Neural progenitor cell (in vitro differentiated cells): ENCODE measurements around the gene KSR1. TPM values are rescaled to one million over a fixed set of nuclear protein-coding genes. Genes with fewer than 3 reads are reported as not detected.
"Not testable (repeated sequence)": the region's sequence is repeated elsewhere in the genome, so short reads cannot be mapped to it uniquely, and the experiment has no call there.

Experiments
- DNase-seq: peaks from one replicate; pipeline ENCODE4 v3.0.0-alpha.2; 2016; ENCODE audit warnings: low spot score
- H2AFZ ChIP-seq: fragments of 200-600 bp; sonication (generic); replicated peaks from 2 replicates; pipeline ENCODE4 v1.6.1; 2016; ENCODE audit warnings: antibody characterized with exemption
- H3F3A ChIP-seq: fragments of 200-600 bp; sonication (generic); 2 replicates; pipeline ENCODE4 v1.6.1; 2016; ENCODE audit warnings: antibody characterized with exemption, low read depth
- H3K27ac ChIP-seq: fragments of 200-600 bp; sonication (generic); 2 replicates; pipeline ENCODE4 v1.5.1; 2016; ENCODE audit warnings: mild to moderate bottlenecking
- H3K27me3 ChIP-seq: fragments of 200-600 bp; sonication (generic); 2 replicates; pipeline ENCODE4 v1.6.1; 2016; ENCODE audit warnings: mild to moderate bottlenecking, moderate library complexity
- H3K36me3 ChIP-seq: fragments of 200-600 bp; sonication (generic); 2 replicates; pipeline ENCODE4 v1.5.1; 2016
- H3K4me1 ChIP-seq: fragments of 200-600 bp; sonication (generic); 2 replicates; pipeline ENCODE4 v1.6.1; 2016; ENCODE audit warnings: mixed run types
- H3K4me2 ChIP-seq: fragments of 200-600 bp; sonication (generic); 2 replicates; pipeline ENCODE4 v1.6.1; 2016
- H3K4me3 ChIP-seq: fragments of 200-600 bp; sonication (generic); 2 replicates; pipeline ENCODE4 v1.5.1; 2016
- H3K79me2 ChIP-seq: fragments of 200-600 bp; sonication (generic); 2 replicates; pipeline ENCODE4 v1.6.1; 2016; ENCODE audit warnings: low read depth
- H3K9ac ChIP-seq: fragments of 200-600 bp; sonication (generic); 2 replicates; pipeline ENCODE4 v1.6.1; 2016
- H3K9me3 ChIP-seq: fragments of 200-600 bp; sonication (generic); 2 replicates; pipeline ENCODE4 v1.5.1; 2016; ENCODE audit warnings: low read depth
- H4K20me1 ChIP-seq: fragments of 200-600 bp; sonication (generic); 2 replicates; pipeline ENCODE4 v1.6.1; 2016; ENCODE audit warnings: low read depth
- H3K27ac Mint-ChIP-seq: 3 replicates; pipeline ENCODE4 v1.8.0; 2021; ENCODE audit warnings: mixed read lengths
- H3K27me3 Mint-ChIP-seq: 2 replicates; pipeline ENCODE4 v1.8.0; 2022; ENCODE audit warnings: low read depth, mild to moderate bottlenecking, inconsistent platforms, moderate library complexity, mixed read lengths; ENCODE audit not compliant: insufficient read depth
- H3K36me3 Mint-ChIP-seq: 3 replicates; pipeline ENCODE4 v1.8.0; 2021; ENCODE audit warnings: mixed read lengths
- H3K4me1 Mint-ChIP-seq: 3 replicates; pipeline ENCODE4 v1.8.0; 2021; ENCODE audit warnings: mixed read lengths
- H3K4me3 Mint-ChIP-seq: 3 replicates; pipeline ENCODE4 v1.8.0; 2021; ENCODE audit warnings: mild to moderate bottlenecking, moderate library complexity, mixed read lengths
- H3K9me3 Mint-ChIP-seq: 3 replicates; pipeline ENCODE4 v1.8.0; 2020; ENCODE audit warnings: mixed read lengths
- EZH2 ChIP-seq: fragments of 200-600 bp; sonication (generic); IDR thresholded peaks from 2 replicates; pipeline ENCODE4 v1.6.1; 2017; ENCODE audit warnings: antibody characterized with exemption, mild to moderate bottlenecking, moderate library complexity
- EZH2phosphoT487 ChIP-seq: fragments of 200-600 bp; sonication (generic); IDR thresholded peaks from 2 replicates; pipeline ENCODE4 v1.6.1; 2017; ENCODE audit warnings: antibody characterized with exemption
- total RNA-seq: library from RNA; depleted of rRNA; stranded (reverse); fragments of >200 nt; gene quantifications from 2 replicates; pipeline ENCODE4 v1.2.3, GENCODE V29; 2015; ENCODE audit warnings: low replicate concordance
- TF ChIP-seq, protein P1 (sequence below): fragments of 200-600 bp; sonication (generic); IDR thresholded peaks from 2 replicates; pipeline ENCODE4 v1.5.1; 2017; ENCODE audit warnings: antibody characterized with exemption, mild to moderate bottlenecking

Gene KSR1
- total RNA-seq, 1 donor from 2014 or later = 16.4 TPM

DNA sequence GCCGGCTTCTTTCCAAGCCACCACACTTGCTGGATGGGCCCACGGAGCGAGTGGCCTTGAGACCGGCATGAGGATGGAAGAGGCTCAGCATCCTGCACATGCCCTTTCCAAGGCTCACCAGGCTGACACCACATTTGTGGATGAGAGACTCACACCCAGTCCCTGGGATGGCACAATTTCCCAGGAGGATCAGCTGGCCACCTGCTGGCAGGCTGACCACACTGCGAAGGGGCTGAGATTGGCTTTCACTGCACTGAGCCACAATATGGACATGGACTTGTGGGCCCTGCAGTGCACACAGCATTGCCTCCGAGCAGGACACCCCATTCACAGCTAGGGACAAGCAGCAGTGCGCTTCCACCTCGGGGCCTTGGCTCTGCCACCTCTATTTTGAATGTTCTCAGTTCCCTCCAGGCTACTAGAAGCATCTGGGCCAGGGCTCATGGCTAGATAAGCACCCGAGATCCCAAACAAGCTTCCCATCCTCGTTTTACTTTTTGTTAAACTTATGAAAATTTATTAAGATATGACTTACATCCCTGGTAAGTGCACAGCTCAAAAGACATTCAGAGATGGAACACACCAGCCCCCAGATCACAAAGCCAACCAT lies 25.3 kb upstream of the KSR1 start:
- H4K20me1 ChIP-seq = no peaks in the 10 kb centered on the region
- H3K4me1 Mint-ChIP-seq = no peaks in the 10 kb centered on the region
- TF ChIP-seq EZH2 (no peak), EZH2phosphoT487 (no peak)
- TF ChIP-seq, protein P1, sequence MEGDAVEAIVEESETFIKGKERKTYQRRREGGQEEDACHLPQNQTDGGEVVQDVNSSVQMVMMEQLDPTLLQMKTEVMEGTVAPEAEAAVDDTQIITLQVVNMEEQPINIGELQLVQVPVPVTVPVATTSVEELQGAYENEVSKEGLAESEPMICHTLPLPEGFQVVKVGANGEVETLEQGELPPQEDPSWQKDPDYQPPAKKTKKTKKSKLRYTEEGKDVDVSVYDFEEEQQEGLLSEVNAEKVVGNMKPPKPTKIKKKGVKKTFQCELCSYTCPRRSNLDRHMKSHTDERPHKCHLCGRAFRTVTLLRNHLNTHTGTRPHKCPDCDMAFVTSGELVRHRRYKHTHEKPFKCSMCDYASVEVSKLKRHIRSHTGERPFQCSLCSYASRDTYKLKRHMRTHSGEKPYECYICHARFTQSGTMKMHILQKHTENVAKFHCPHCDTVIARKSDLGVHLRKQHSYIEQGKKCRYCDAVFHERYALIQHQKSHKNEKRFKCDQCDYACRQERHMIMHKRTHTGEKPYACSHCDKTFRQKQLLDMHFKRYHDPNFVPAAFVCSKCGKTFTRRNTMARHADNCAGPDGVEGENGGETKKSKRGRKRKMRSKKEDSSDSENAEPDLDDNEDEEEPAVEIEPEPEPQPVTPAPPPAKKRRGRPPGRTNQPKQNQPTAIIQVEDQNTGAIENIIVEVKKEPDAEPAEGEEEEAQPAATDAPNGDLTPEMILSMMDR = peak; percentile 50
- no peaks in the 10 kb centered on the region for H3K27me3 ChIP-seq
- no peak overlapping the region for H3K4me3 Mint-ChIP-seq
- H3K27ac ChIP-seq = no peak overlapping the region
- H3K27me3 Mint-ChIP-seq = peaks cover 3% of the 10 kb centered on the region
- H3K9me3 ChIP-seq = no peaks in the 10 kb centered on the region
- no peak overlapping the region for H2AFZ ChIP-seq
- peaks cover 3% of the 10 kb centered on the region for H3K9me3 Mint-ChIP-seq
- no peaks in the 10 kb centered on the region for H3K4me1 ChIP-seq
- H3K36me3 Mint-ChIP-seq = no peaks in the 10 kb centered on the region
- no peaks in the 10 kb centered on the region for H3F3A ChIP-seq
- H3K4me2 ChIP-seq = no peak overlapping the region
- no peaks in the 10 kb centered on the region for H3K79me2 ChIP-seq
- peak; percentile 20 for DNase-seq
- no peak overlapping the region for H3K27ac Mint-ChIP-seq
- H3K9ac ChIP-seq = no peak overlapping the region
- H3K36me3 ChIP-seq = no peaks in the 10 kb centered on the region
- no peak overlapping the region for H3K4me3 ChIP-seq

DNA sequence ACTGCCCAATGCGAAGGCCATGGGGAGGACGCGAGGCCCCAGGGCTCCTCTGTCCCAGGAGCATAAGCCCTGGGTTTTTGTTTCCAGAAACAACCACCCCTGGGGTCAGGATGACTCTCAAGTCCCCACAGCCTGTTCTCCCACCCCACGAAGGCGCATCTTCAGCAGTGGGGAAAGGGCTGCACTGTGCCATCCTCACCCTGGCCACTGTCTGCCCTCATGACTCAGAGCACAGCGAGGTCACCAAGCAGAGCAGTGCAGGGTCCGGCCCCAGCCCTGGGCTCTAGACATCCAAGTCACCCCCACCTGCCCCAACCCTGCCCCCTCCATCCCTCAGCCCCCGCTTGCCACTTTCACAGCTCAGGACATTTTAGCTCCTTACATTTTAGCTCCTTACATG lies 22.7 kb upstream of the KSR1 start:
- Histone ChIP-seq H3K4me3 (no peak overlapping the region), H3K27ac (no peak overlapping the region), H2AFZ (no peak overlapping the region), H3K4me2 (no peak overlapping the region), H3K9ac (no peak overlapping the region), H3K36me3 (no peaks in the 10 kb centered on the region), H3K9me3 (no peaks in the 10 kb centered on the region), H3K79me2 (no peaks in the 10 kb centered on the region), H3K27me3 (no peaks in the 10 kb centered on the region), H4K20me1 (no peaks in the 10 kb centered on the region), H3F3A (no peaks in the 10 kb centered on the region), H3K4me1 (no peaks in the 10 kb centered on the region)
- no peaks in the 10 kb centered on the region for H3K4me1 Mint-ChIP-seq
- no peak for DNase-seq
- peaks cover 5% of the 10 kb centered on the region for H3K27me3 Mint-ChIP-seq
- no peak overlapping the region for H3K27ac Mint-ChIP-seq
- H3K4me3 Mint-ChIP-seq = no peak overlapping the region
- H3K9me3 Mint-ChIP-seq = peaks cover 3% of the 10 kb centered on the region
- TF ChIP-seq EZH2phosphoT487 (no peak), EZH2 (no peak)
- H3K36me3 Mint-ChIP-seq = no peaks in the 10 kb centered on the region

DNA sequence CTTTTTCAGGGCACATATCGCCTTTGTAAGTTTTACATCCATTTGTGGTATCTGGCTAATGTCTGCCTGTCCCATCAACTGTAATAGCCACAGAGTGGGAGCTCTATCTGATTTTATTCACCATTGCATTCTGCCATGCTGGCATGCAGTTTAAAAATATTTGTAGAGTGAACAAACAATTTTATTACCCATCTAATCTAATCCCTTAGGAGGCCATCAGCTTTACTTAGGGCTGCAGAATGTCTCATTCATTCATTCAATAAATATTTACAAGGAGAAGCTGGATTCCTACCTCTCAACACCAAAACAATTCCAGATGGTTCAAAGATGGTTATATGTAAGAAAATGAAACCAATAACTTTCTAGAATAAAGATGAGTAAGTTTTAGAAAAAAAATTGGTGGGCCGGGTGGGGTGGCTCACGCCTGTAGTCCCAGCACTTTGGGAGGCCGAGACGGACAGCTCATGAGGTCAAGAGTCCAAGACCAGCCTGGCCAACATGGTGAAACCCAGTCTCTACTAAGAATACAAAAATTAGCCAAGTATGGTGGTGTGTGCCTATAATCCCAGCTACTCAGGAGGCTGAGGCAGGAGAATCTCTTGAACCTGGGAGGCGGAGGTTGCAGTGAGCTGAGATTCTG lies 20.7 kb upstream of the KSR1 start:
- H3K9me3 ChIP-seq, H3K9me3 Mint-ChIP-seq, H3K4me3 Mint-ChIP-seq, H3K4me1 ChIP-seq, H3K4me1 Mint-ChIP-seq, H3K4me3 ChIP-seq, H3K27me3 ChIP-seq, H4K20me1 ChIP-seq, H3K27me3 Mint-ChIP-seq, H3K27ac Mint-ChIP-seq, H3K36me3 ChIP-seq, H3K9ac ChIP-seq, H3K79me2 ChIP-seq, H3F3A ChIP-seq, H3K27ac ChIP-seq, H3K36me3 Mint-ChIP-seq, H3K4me2 ChIP-seq, DNase-seq, H2AFZ ChIP-seq: not testable (repeated sequence)

DNA sequence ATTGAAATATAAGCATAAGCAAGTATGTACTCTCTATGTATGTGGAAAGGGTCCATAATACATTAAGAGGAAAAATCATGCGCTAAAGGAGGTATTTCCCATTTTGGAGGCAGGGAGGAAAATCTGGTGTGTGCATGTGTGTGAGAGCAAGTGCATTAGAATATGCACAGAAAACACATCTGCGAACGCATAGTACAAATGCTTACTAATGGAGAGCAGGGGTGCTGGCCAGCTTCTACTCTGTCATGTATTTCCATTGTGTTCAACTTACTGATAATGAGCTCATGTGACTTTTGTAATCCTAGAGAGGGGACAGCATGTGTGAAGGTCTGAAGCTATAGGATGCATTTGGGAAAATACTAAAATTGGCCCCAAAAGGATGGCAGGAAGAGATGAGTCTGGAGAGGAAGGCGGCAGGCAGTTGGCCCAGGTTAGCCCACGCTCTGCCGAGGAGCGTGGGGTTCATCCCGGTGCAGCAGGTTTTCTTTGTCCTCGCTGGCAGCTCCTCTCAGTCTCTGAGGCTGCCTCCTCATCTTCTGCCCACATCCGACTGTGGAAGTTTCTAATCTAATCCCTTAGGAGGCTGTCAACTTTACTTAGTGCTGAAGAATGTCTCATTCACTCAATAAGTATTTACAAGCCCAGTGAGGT lies 17.8 kb upstream of the KSR1 start:
- no peaks in the 10 kb centered on the region for H3K4me1 ChIP-seq
- Mint-ChIP-seq H3K4me3 (no peak overlapping the region), H3K27ac (no peak overlapping the region), H3K36me3 (no peaks in the 10 kb centered on the region), H3K9me3 (no peaks in the 10 kb centered on the region), H3K4me1 (peaks cover 8% of the 10 kb centered on the region), H3K27me3 (peaks cover 7% of the 10 kb centered on the region)
- H3F3A ChIP-seq = no peaks in the 10 kb centered on the region
- H2AFZ ChIP-seq = no peak overlapping the region
- H4K20me1 ChIP-seq = no peaks in the 10 kb centered on the region
- no peaks in the 10 kb centered on the region for H3K27me3 ChIP-seq
- H3K4me2 ChIP-seq = no peak overlapping the region
- no peaks in the 10 kb centered on the region for H3K9me3 ChIP-seq
- no peak for DNase-seq
- no peak overlapping the region for H3K9ac ChIP-seq
- no peaks in the 10 kb centered on the region for H3K36me3 ChIP-seq
- H3K79me2 ChIP-seq = no peaks in the 10 kb centered on the region
- TF ChIP-seq EZH2phosphoT487 (no peak), EZH2 (no peak)
- TF ChIP-seq, protein P1 = no peak
- no peak overlapping the region for H3K27ac ChIP-seq
- no peak overlapping the region for H3K4me3 ChIP-seq
